Measurements from ENCODE around the gene MAGED1.

Gene MAGED1

GRCh38 chrX:51892921-51893745, at the start of gene MAGED1:
MAGED1 (plus strand) TSS chrX:51893623; CDS start chrX:51894305, 682 bp downstream.
- DNase-seq = peak; percentile 87

GRCh38 chrX:51847463-51847862, 46.0 kb upstream of the MAGED1 start:
- DNase-seq = no peak

GRCh38 chrX:51851507-51852085, 41.8 kb upstream of the MAGED1 start:
- no peak for DNase-seq

GRCh38 chrX:51852096-51852495, 41.3 kb upstream of the MAGED1 start:
- DNase-seq = no peak

- no peak for DNase-seq
Observed at GRCh38 chrX:51852621-51853020, 40.8 kb upstream of the MAGED1 start.

- no peak for DNase-seq
Observed at GRCh38 chrX:51853251-51853650, 40.2 kb upstream of the MAGED1 start.

GRCh38 chrX:51855698-51856097, 37.7 kb upstream of the MAGED1 start:
- DNase-seq = no peak

GRCh38 chrX:51857159-51857733, 36.2 kb upstream of the MAGED1 start:
- DNase-seq = no peak

GRCh38 chrX:51860679-51861078, 32.7 kb upstream of the MAGED1 start:
- peak; percentile 22 for DNase-seq

GRCh38 chrX:51862920-51863319, 30.5 kb upstream of the MAGED1 start:
- no peak for DNase-seq

GRCh38 chrX:51866210-51866609, 27.2 kb upstream of the MAGED1 start:
- DNase-seq = no peak

- no peak for DNase-seq
Observed at GRCh38 chrX:51867626-51868025, 25.8 kb upstream of the MAGED1 start.

GRCh38 chrX:51870354-51870753, 23.1 kb upstream of the MAGED1 start:
- DNase-seq = no peak

- DNase-seq = no peak
Observed at GRCh38 chrX:51874123-51874522, 19.3 kb upstream of the MAGED1 start.

GRCh38 chrX:51876441-51876840, 17.0 kb upstream of the MAGED1 start:
- no peak for DNase-seq

- DNase-seq = no peak
Observed at GRCh38 chrX:51878056-51878455, 15.4 kb upstream of the MAGED1 start.

- no peak for DNase-seq
Observed at GRCh38 chrX:51889851-51890250, 3.6 kb upstream of the MAGED1 start.

GRCh38 chrX:51891245-51891644, 2.2 kb upstream of the MAGED1 start:
- no peak for DNase-seq

GRCh38 chrX:51891821-51892551, 1.4 kb upstream of the MAGED1 start:
- DNase-seq = peak; percentile 24

- DNase-seq = peak; percentile 60
Observed at GRCh38 chrX:51893931-51894696, 691 bp downstream of the MAGED1 start.

GRCh38 chrX:51894697-51895336, 1.4 kb downstream of the MAGED1 start:
- DNase-seq = no peak

- DNase-seq = no peak
Observed at GRCh38 chrX:51896626-51897025, 3.2 kb downstream of the MAGED1 start.

All from NCI-H748 treated with DMSO at 0.1 percent for 48 hours (cell line).